ENCODE results near the gene IL9. TPM values are rescaled to one million over a fixed set of nuclear protein-coding genes. Genes with fewer than 3 reads are reported as not detected.

The IL9 gene
- total RNA-seq, 1 donor from 2014 or later, result not detected

GRCh38 chr5:135913713-135914626 is 18.3 kb upstream of the IL9 start:
- Mint-ChIP-seq H3K36me3 (ENCODE audit: low read depth, unreplicated experiment) (no peaks in the 10 kb centered on the region), H3K27ac (ENCODE audit: unreplicated experiment) (no peak overlapping the region), H3K4me3 (ENCODE audit: unreplicated experiment) (no peak overlapping the region), H3K27me3 (ENCODE audit: unreplicated experiment) (peaks cover 2% of the 10 kb centered on the region), H3K4me1 (ENCODE audit: unreplicated experiment) (no peaks in the 10 kb centered on the region), H3K9me3 (ENCODE audit: unreplicated experiment) (no peaks in the 10 kb centered on the region)
- TF ChIP-seq, protein P1, sequence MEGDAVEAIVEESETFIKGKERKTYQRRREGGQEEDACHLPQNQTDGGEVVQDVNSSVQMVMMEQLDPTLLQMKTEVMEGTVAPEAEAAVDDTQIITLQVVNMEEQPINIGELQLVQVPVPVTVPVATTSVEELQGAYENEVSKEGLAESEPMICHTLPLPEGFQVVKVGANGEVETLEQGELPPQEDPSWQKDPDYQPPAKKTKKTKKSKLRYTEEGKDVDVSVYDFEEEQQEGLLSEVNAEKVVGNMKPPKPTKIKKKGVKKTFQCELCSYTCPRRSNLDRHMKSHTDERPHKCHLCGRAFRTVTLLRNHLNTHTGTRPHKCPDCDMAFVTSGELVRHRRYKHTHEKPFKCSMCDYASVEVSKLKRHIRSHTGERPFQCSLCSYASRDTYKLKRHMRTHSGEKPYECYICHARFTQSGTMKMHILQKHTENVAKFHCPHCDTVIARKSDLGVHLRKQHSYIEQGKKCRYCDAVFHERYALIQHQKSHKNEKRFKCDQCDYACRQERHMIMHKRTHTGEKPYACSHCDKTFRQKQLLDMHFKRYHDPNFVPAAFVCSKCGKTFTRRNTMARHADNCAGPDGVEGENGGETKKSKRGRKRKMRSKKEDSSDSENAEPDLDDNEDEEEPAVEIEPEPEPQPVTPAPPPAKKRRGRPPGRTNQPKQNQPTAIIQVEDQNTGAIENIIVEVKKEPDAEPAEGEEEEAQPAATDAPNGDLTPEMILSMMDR (IDR thresholded peaks at IDR 0.05; ENCODE audit: unreplicated experiment), result no peak
- no peak for DNase-seq (ENCODE audit: low spot score)

GRCh38 chr5:135905144-135905543 is 9.5 kb upstream of the IL9 start:
- H3K27me3 Mint-ChIP-seq (ENCODE audit: unreplicated experiment), result peaks cover 2% of the 10 kb centered on the region
- H3K4me3 Mint-ChIP-seq (ENCODE audit: unreplicated experiment), result no peak overlapping the region
- no peak for DNase-seq (ENCODE audit: low spot score)
- TF ChIP-seq, protein P1 (IDR thresholded peaks at IDR 0.05; ENCODE audit: unreplicated experiment), result no peak
- no peaks in the 10 kb centered on the region for H3K9me3 Mint-ChIP-seq (ENCODE audit: unreplicated experiment)
- H3K4me1 Mint-ChIP-seq (ENCODE audit: unreplicated experiment), result no peaks in the 10 kb centered on the region
- H3K27ac Mint-ChIP-seq (ENCODE audit: unreplicated experiment), result no peak overlapping the region
- no peaks in the 10 kb centered on the region for H3K36me3 Mint-ChIP-seq (ENCODE audit: low read depth, unreplicated experiment)

GRCh38 chr5:135901633-135902032 is 6.0 kb upstream of the IL9 start:
- Mint-ChIP-seq H3K27me3 (ENCODE audit: unreplicated experiment) (no peaks in the 10 kb centered on the region), H3K36me3 (ENCODE audit: low read depth, unreplicated experiment) (no peaks in the 10 kb centered on the region), H3K4me1 (ENCODE audit: unreplicated experiment) (no peaks in the 10 kb centered on the region), H3K27ac (ENCODE audit: unreplicated experiment) (no peak overlapping the region), H3K9me3 (ENCODE audit: unreplicated experiment) (no peaks in the 10 kb centered on the region), H3K4me3 (ENCODE audit: unreplicated experiment) (no peak overlapping the region)
- DNase-seq (ENCODE audit: low spot score), result no peak
- TF ChIP-seq, protein P1 (IDR thresholded peaks at IDR 0.05; ENCODE audit: unreplicated experiment), result no peak

GRCh38 chr5:135900276-135900675 is 4.6 kb upstream of the IL9 start:
- Mint-ChIP-seq H3K4me1 (ENCODE audit: unreplicated experiment) (no peaks in the 10 kb centered on the region), H3K36me3 (ENCODE audit: low read depth, unreplicated experiment) (no peaks in the 10 kb centered on the region), H3K27me3 (ENCODE audit: unreplicated experiment) (no peaks in the 10 kb centered on the region), H3K4me3 (ENCODE audit: unreplicated experiment) (no peak overlapping the region), H3K9me3 (ENCODE audit: unreplicated experiment) (no peaks in the 10 kb centered on the region), H3K27ac (ENCODE audit: unreplicated experiment) (no peak overlapping the region)
- no peak for DNase-seq (ENCODE audit: low spot score)
- TF ChIP-seq, protein P1 (IDR thresholded peaks at IDR 0.05; ENCODE audit: unreplicated experiment), result no peak

GRCh38 chr5:135898651-135899050 is 3.0 kb upstream of the IL9 start:
- Mint-ChIP-seq H3K9me3 (ENCODE audit: unreplicated experiment) (no peaks in the 10 kb centered on the region), H3K4me1 (ENCODE audit: unreplicated experiment) (no peaks in the 10 kb centered on the region), H3K36me3 (ENCODE audit: low read depth, unreplicated experiment) (no peaks in the 10 kb centered on the region), H3K27me3 (ENCODE audit: unreplicated experiment) (no peaks in the 10 kb centered on the region), H3K27ac (ENCODE audit: unreplicated experiment) (no peak overlapping the region), H3K4me3 (ENCODE audit: unreplicated experiment) (no peak overlapping the region)
- TF ChIP-seq, protein P1 (IDR thresholded peaks at IDR 0.05; ENCODE audit: unreplicated experiment), result no peak
- no peak for DNase-seq (ENCODE audit: low spot score)
